ENCODE measurements around the gene CD63.
A peak's percentile ranks its signal among the peaks of the same experiment; 100 is the strongest.

- TF ChIP-seq CTCF (IDR thresholded peaks at IDR 0.05) (peak; percentile 37), ZFX (IDR thresholded peaks at IDR 0.05; ENCODE audit: borderline replicate concordance) (no peak)
Observed at GRCh38 chr12:55743406-55744339, 14.9 kb upstream of the CD63 start.

Measured in 22Rv1 (cell line).